Central memory CD4-positive, alpha-beta T cell (primary cell): ENCODE measurements around the gene TUBB4A.
"Not testable (repeated sequence)": the region's sequence is repeated elsewhere in the genome, so short reads cannot be mapped to it uniquely, and the experiment has no call there.

Experiments
- DNase-seq: peaks from one replicate; pipeline ENCODE4 v3.0.0; 2022

Gene TUBB4A

GRCh38 chr19:6522712-6523111 lies 20.6 kb upstream of the TUBB4A start:
- no peak for DNase-seq

DNA sequence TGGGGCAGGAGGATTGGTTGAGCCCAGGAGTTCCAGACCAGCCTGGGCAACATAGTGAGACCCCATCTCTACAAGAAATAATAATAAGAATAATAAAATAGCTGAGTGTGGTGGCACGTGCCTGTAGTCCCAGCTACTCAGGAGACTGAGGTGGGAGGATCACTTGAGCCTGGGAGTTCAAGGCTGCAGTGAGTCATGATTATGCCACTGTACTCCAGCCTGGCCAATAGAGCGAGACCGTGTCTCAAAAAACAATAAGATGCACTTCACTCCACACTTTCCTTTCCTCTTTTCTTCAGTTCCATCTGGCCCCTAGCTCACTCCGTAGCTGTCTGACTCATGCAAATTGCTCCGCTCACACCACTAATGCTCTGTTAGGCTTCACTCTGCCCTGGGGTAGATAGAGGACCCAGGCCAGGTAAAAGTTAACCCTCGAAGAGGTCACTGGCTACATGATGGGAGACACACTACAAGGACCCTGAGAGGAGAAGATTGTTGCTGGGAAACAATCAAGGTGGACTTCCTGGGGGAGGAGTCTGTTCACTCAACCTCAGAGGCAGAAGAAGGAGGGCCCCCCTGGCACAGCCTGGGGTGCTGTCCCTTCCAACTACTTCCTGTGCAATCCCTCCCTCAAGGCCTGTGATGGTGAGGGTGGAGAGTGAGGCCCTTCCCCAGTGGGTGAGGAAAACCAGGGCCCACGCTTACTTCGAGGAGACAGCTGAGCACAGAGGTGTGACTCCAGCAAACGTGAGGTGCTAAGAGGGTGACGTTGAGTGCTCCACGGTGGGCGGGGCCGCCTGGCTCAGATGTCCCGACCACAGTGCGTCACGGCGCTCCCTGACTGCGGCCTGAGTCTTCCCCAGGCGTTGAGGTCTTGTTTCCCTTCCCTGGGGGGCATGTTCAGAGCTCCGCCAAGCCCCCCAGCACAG lies 19.9 kb upstream of the TUBB4A start:
- peak; percentile 62 for DNase-seq

GRCh38 chr19:6519289-6519688 lies 17.2 kb upstream of the TUBB4A start:
- no peak for DNase-seq

DNA sequence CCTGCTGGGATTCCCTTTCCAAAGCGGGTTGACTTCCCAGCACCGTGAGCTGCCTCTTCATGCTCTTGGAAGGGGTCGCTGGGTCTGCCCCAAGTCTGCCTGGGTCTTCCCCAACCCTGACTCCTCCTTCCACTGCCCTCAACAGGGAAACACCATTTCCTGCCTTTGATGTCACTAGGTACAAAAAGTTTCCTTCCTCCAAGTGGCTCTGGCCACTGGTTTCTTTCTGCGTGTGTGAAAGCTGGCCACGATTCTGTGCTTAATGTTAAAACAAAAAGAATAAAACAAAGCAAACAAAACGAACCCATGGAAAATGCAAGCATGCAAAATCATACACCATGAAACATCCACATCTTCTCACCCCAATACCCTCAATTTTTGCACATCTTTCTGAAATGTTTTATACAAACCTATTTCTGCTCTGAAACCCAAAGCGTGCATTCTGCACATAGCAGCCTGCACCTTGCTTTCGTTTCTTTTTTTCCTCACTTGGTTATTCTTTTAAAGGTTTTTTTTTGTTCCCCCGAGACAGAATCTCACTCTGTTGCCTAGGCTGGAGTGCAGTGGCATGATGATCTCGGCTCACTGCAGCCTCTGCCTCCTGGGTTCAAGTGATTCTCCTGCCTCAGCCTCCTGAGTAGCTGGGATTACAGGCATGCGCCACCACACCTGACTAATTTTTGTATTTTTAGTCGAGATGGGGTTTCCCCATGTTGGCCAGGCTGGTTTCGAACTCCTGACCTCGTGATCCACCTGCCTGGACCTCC lies 16.2 kb upstream of the TUBB4A start:
- no peak for DNase-seq

- DNase-seq, result peak; percentile 80
These were observed 14.7 kb upstream of the TUBB4A start for GRCh38 chr19:6516659-6517291.

DNA sequence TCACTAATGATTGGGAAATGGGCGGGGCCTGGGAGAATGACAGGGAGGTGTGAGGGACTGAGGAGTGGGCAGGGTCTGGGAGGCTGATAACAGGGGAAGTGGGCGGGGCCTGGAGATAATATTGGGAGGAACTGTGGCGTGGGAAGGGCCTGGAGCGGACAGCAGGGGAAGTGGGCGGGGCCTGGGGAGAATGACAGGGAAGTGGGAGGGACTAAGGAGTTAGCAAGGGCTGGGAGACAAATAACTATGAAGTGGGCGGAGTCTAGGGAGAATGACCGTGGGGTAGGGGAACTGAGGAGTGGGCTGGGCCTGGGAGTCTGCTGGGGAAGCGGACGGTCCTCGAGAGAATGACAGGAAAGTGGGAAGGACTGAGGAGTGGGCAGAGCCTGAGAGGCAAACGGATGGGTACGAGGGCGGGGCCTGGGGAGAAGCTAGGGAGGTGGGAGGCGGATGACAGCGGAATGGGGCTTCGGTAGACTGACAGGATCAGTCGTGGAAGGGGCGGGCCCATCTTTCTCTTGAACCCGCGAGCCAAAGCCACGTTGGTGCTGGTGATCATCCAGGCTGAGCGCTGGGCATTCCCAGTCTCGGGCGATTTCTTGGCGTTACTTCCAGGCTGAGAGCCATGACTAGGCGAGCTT lies 14.0 kb upstream of the TUBB4A start:
- DNase-seq, result peak; percentile 38

- DNase-seq, result no peak
These were observed 12.9 kb upstream of the TUBB4A start for GRCh38 chr19:6514926-6515544.

- no peak for DNase-seq
These were observed 12.0 kb upstream of the TUBB4A start for GRCh38 chr19:6514089-6514488.

DNA sequence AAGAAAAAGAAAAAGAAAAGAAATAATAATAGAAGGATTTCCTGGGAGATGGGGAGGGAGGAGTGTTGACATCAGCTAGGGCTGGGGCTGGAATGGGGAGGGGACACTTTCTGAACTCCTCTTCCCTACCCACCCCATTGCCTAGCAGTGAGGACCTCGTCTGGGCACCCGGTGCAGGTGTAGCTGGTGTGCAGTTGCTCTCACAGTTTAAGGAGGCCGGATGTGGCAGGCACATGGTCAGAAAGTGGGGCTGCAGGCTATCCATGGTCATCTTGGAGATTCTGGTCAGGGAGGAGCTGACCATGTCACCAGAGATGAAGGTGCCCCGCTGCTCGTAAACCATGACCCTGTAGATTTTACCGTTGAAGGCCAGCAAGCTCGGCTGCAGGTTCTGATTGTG lies 8.5 kb upstream of the TUBB4A start:
- no peak for DNase-seq

- DNase-seq, result no peak
These were observed 7.2 kb upstream of the TUBB4A start for GRCh38 chr19:6509118-6509971.

GRCh38 chr19:6508028-6508771 lies 6.1 kb upstream of the TUBB4A start:
- not testable (repeated sequence) for DNase-seq

DNA sequence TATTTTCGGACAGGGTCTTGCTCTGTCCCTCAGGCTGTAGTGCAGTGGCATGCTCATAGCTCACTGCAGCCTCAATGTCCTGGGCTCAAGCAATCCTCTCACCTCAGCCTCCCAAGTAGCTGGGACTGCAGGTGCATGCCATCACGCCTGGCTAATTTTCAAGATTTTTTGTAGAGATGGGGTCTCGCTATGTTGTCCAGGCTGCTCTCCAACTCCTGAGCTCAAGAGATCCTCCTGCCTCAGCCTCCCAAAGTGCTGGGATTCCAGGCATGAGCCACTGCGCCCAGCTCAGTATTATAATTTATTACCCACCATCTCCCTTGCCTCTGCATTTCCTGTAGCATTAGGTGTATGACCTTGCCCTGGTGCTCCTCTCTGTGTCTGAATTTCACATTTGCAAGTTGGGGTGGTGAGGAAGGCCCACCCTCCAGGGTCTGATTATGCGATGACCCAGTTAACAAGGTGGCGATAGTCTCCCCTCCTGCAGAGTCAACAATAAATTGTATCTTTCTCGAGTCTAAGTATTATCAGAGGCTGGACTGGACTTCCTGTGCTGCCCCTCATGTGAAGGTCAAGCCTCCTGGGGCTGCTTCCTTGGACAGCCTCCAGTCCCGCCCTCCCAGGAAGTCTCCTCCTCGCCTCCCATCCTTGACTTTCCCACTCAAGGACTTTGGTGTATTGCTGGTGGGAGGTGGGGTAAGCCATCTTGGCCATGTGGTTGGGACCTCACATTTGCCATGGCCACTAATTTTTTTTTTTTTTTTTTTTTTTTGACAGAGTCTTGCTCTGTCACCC lies 1.5 kb upstream of the TUBB4A start:
- DNase-seq, result no peak

DNA sequence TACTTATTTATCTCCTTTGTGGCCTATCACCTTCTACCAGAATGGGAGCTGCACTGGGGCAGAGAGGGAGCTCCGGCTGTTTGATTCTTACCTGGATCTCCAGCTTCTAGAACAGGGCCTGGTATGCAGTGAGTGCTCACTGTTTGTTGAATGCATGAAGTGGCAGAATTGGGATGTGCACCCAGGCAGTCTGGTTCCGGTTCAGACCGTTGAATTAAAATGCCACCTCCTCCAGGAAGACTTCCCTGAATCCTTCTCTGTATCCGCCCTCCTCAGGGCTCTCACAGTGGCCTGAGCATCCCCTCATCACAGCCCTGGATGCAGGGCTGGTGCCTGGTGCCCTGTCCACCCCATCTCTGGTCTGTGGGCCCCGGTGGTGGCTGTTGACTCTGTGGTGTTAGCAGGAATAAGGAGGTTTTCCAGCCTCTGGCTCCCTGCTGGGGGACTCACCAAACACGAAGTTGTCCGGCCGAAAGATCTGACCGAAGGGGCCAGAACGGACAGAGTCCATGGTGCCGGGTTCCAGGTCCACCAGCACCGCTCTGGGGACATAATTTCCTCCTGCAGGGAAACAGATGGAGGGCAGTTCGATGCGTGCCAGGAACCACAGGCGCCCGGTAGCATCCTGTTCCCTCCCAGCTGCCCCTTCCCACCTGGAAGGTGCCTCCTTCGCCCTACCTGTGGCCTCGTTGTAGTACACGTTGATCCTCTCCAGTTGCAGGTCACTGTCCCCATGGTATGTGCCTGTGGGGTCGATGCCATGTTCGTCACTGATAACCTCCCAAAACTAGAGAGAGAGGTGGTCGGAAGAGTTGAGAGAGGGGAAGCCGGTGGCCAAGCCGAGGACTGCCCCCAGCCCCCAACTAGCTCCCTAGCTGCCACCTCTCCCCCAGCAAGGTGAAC lies 1.0 kb downstream of the TUBB4A start:
- DNase-seq, result no peak

GRCh38 chr19:6499052-6499790 lies 2.9 kb downstream of the TUBB4A start:
- no peak for DNase-seq

DNA sequence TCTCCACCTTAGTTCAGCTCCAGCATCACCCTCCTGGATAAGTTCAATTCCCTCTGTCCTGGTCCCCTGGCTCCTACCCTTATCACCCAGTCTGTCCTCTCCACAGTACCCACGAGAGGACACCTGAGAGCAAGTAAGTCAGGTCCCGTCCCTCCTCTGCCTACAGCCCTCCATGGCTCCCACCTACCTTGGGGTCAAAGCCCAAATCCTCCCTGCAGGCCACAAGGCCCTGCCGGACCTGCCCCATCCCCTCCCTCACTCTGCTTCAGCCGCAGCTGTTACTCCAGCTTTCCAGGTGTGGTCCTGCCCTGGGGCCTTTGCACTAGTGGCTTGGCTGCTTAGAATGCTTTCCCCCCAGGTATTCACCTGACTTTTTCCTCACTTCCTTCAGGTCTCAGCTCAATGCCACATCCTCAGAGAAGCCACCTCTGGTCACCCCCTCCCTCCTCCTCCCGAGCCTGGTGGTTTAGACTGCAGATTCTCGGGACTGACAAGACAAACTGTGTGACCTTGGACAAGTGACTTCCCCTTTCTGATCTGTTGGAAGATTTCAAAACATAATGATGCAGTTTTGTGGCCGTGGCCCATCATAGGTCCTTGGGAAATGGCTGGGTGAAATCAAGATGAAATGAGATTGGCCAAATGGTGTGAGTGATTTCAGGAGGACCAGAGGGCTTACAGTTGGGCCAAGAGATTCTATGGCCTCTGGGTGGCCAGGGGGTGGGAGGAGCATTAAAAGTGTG lies 3.6 kb downstream of the TUBB4A start:
- DNase-seq, result no peak

DNA sequence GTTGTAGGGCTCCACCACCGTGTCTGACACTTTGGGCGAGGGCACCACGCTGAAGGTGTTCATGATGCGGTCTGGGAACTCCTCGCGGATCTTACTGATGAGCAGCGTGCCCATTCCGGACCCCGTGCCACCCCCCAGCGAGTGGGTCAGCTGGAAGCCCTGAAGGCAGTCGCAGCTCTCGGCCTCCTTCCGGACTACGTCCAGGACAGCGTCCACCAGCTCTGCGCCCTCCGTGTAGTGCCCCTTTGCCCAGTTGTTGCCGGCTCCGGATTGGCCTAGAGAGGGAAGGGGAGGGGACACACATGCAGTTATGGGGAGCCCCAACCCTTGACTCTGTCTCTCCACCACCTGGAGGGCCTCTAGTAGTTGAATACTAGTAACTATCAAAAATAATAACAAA lies 6.2 kb downstream of the TUBB4A start:
- no peak for DNase-seq

GRCh38 chr19:6494438-6495036 lies 7.6 kb downstream of the TUBB4A start:
- DNase-seq, result no peak
